Hematopoietic multipotent progenitor cell treated with erythropoietin and hydrocortisone succinate and interleukin-3 and kit ligand, for 6 days (in vitro differentiated cells): ENCODE data around the gene NXN.
"Not testable (repeated sequence)": the region's sequence is repeated elsewhere in the genome, so short reads cannot be mapped to it uniquely, and the experiment has no call there.

Source experiments
- DNase-seq: peaks from one replicate; pipeline ENCODE4 v3.0.0-alpha.2; 2015

Gene NXN

DNA sequence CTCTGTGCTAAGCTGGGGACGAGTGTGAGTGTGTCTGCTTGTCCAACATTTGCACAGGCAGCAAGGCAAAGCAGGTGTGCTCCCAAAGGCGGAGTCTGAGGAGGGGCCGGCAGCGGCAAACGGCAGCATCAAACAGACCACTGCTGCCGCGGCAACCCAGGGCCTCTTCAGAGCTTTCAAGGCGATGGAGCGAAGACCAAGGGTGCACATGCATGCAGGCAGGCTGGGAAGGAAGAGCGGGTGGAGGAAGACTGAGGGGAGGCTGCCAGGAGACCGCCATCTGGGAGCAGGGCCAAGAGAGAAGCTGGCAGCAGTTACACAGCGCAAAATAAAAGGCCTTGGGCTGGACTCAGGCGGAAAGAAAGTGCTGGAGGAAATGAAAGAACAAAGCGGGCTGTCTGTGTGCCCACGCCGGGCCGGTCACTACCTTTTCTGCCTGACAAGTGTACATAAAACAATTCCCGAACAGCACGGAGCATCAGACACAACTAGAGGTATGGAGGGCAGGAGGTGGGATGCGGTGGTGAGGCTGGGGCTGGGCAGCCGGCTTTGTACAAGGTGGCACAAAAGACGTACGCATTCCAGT, 25.9 kb upstream of the NXN start:
- DNase-seq: peak; percentile 65

DNA sequence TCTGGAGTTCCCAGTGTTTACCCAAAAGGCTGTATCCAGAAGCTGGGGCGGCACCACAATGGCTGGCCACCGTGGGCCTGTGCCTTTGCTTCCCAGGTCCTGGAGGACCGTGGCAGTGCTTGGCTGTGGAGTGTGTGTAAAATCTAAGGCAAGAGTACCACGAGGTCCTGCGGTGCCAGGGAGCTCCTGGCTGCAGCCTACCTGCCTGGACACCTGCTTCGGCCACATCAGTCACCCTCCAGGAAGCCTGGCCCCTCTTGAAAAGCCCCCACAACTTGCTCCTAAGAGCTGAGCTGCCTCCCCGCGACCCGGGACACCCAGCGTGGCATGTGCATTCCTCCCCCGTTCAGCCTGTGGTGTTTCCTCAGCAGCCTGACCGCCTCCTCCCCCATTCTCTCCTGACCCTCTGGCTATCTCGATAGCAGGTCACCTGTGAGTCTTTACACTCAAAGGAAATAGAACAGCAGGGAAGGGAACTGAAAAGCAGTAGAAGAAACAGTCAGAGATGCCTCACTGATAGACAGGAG, 25.3 kb upstream of the NXN start:
- no peak for DNase-seq

DNA sequence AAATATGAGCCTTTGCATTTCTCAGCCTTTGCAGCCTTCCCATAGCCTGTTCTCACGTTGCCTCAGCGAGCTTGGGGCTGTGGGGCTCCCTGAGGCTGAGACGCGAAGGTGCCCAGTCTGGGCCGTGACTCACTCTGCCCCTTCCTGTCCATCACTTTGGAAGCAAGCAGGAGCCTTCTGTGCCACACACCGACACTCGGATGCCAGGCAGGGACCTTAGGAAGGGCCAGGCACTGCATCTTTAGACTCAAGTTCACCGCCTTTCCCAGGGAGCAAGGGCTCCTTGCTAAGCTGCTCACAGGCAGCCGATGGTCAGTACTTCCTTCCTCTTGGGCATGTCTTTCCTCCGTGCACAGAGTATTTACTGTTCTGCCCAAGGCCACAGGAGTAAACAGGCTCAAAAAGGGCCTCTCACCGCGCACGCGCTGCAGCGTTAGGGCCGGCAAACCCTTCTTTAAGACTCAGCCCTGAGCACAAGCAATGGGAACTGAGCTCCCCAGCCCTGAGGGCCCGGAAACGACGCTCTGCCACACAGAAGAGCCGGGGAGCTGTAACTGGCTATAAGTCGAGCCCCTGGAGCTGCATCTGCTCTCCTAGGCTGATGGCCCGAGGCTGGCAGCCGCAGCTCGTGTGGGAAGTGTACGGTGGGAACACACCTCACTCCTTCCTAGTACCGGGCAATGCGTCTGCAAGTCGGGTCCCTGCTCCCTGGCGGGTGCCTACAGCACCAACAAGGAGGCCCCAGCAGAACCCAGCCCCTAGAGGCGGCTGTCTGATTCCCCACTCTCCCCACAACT, 24.6 kb upstream of the NXN start:
- no peak for DNase-seq

DNA sequence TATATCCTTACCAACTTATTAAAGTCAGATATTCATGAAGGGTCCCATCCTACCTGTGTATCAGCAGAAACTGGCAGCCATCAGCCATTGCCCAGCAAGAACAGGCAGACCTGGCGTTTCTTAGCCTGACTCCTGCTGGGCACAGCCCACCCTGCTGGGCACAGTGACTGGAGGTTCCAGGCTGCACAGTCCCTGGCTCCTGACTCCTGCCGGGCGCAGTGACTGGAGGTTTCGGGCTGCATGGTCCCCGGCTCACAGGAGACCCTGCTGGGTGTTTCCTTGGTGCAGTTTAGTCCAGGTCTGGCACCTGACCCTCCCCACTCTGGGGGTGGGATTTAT, 24.0 kb upstream of the NXN start:
- DNase-seq: no peak

DNA sequence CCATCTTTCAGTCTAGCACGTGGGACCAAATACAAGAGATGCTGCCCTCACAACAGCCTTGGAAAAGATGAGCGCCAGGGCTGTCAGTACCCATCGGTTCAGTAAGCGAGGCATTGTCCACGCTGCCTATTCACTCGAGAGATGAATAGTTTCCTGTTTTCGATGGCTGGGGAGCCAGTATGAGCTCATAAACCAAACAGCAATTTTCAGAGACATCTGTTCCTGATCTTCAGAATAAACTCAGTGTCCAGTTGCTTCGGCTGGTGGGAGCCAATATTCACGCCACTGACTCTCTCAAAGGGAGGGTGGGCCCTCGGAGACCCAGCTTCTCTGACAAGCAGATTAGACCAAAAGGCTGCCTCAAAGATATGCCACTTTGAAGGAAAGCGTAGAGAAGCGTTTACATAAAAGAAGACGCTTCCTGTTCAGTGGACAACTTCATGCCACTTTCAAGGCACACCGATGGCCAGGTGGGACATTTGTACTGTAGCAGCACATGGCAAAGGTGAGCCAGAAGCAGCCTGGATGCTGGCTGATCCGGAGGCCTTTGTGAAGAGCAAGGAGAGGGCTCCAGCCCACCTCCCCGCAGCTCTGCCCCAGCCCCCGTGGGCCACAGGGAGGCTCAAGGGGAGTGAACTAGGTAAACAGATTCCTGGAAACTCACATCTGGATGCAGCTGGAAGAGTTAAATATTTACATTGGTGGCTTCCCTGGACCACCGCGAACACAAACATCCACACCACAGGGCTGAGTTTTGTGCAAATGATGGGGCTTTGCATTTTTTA, 23.4 kb upstream of the NXN start:
- no peak for DNase-seq

DNA sequence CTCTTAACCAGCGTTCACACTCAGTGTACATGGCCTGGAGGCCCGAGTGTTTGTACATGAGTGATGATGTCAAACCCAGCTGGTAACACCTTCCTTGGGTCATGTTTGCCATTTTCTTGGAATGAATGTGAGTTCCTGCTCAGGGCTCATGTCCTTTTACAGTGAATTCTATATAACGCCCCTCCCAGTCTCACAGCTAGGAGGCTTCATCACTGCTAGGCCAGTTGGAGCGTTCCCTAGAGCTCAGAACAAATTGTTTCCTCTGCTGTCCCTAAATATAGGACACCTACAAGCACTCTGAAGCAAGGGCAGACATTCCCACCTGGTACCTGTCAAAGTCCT, 22.8 kb upstream of the NXN start:
- DNase-seq: no peak

DNA sequence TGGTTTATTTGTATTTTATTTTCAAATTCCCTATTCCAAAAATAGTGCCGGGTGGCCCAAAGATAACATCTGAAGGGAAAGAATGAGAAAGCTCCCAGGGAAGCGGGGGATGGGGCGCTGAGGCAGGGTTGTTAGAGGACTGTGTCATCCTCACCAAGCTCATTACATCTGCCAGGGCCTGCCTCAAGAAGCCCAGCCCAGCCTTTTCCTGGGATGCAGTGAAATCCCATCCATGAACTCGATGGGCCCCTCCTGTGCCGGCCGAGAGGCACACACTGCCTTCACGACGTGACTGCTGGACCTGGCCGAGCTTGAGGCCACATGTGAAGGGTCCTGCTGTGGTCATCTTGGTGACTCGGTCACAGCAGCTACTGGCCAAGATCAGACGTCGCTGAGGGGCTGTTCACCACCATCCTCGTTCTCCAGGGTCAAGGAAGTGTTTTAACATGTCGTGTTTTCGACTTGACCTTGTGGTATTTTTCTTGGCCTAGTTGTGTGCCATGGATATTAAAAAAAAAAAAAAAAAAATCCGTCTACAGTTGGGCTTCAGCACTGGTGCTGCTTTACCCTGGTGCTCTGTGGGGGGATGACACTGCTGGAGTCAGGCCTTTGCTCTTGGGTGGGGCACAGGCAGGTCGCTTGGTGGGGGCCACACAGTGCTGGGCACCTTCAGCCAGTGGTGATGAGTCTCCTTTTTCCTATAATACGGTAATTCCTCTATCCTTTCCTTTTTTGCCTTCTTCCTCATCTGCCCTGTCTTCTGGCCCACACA, 22.2 kb upstream of the NXN start:
- DNase-seq: no peak

DNA sequence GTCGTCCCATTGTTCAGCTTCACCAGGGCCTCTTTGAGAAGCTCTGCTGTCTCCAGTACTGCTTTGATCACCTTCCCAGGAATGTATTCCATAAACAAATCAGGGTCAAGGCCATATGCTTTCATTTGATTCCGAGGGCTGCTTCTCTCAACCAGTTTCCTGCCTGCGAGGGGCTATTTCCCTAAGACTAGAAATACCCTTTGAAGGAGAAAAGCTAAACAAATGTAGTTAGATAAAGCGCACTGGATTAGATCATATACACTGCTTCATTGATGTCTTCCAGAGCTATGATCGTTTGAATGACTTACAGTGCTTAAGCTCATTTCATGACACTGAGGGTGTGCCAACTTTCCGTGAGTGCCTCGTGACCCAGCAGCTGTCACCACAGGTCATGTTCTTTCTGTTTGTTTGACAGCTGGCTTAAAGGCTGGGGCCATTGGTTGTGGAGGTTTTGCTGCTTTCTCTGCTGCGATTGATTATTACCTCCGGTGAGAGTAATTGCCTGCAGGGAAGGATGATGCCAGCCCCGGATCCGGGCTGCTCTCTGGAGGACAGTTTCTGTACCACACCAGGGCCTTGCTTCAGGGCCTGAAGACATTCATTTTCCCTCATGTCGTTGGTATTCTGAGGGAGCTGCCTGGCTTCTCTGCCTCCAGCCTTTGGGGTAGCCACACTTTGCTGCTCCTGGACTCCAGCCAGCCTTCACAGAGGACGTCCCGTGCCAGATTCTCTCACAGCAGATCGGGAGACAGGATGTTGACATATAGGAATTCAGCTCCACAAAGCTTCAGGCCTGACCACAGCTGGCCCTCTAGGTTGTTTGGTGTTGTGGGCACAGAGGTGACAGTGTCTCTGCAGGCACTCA, 21.3 kb upstream of the NXN start:
- no peak for DNase-seq

DNA sequence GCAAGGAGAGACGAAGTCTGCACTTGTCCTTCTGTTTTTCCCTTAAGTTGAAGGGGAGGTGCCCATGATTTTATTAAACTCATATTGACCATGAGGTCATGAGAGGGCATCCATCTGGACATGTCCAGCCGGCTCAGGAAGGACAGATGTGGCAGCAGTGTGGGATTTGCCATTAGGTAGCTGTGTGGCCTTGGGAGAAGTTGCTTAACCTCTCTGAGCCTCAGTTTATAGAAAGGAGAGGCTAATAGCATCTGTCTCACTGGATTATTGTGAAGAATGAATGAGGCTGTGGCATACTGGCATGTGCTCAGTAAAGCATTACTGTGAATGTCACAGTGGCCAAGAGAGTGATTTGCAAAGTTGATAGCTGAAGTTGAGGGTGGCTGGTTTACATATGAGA, 18.5 kb upstream of the NXN start:
- DNase-seq: no peak

DNA sequence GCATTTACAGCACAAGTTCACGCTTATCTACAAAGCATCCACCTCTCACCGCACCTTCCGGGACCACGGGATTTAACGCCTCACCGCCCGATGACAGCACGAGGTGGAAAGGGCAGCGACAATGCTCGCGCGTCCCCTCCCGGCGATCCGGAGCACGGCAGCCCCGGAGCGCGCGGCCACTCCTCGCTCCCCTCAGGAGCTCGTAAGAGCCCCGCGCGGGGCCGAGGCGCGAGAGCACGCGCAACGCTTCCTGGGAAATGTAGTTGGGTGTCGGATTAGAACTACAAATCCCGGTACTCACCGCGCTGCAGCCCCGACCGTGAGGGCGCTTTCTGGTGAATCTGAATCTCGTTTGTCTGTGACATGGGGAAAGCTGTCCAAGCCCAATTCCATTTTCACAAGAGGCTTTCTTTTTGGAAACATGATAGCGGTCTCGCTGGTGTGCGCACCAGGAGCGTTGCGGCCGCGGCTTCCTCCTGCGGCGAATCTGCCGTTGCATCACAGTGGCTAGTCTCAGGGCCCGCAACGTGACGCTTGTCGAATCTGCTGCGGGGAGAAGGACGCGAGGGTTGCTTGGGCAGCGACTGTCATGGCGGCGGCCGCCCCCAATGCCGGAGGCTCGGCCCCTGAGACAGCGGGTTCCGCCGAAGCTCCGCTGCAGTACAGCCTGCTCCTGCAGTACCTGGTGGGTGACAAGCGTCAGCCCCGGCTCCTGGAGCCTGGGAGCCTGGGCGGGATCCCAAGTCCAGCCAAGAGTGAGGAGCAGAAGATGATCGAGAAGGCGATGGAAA, 17.2 kb upstream of the NXN start, which contains the start of gene TIMM22:
TIMM22 (plus strand) TSS at position 576 of the 791 bp plus-strand sequence; CDS start at position 590, 14 bp downstream.
- peak; percentile 97 for DNase-seq

DNA sequence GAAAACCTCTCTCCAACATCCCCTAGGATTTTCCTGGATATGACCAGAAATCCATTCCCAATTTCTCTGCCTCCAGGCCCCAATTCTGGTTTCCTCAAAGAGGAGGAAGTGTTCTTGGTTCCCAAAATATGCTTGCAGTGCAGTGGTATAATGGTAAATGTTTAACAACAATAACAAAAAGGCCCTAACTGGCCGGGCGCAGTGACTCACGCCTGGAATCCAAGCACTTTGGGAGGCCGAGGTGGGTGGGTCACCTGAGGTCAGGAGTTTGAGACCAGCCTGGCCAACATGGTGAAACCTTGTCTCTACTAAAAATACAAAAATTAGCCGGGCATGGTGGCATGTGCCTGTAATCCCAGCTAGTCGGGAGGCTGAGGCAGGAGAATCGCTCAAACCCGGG, 15.7 kb upstream of the NXN start:
- not testable (repeated sequence) for DNase-seq

DNA sequence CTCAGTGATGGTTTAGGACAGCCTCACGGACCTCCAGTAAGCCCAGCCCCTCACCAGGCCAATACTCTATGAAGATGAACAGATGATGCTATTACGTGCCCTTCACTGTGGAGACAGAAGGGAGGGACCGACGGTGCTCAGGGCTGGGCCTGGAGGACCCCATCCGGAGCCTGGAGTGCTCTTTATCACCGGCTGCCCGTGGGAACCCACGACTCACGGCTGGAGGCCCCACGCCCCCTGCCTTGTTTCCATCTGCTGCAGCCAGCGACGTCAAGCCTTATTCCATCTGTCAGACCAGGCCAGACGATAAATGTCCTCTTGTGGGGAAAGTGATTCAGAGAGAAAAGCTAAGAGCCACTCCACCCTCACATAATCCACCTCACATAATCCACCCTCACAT, 13.4 kb upstream of the NXN start:
- DNase-seq: no peak

DNA sequence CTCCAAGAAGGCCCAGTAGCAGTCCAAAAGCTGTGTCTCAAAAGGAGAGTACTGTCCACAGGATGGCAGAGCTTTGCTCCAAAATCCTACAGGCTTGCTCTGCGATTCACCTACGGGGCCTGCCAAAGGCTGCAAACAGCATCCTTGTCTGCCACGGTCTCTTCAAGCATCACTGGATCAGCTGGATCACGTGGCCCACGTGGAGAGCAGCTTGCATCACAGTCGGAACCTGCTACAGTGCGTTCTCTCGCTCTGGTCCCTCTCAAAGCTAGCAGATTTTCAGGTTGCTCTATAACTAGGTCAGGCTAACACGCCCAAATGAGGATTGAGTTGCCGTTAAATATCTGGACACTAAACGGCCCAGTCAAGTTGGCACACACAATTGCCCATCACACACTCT, 9.0 kb upstream of the NXN start:
- DNase-seq: no peak

DNA sequence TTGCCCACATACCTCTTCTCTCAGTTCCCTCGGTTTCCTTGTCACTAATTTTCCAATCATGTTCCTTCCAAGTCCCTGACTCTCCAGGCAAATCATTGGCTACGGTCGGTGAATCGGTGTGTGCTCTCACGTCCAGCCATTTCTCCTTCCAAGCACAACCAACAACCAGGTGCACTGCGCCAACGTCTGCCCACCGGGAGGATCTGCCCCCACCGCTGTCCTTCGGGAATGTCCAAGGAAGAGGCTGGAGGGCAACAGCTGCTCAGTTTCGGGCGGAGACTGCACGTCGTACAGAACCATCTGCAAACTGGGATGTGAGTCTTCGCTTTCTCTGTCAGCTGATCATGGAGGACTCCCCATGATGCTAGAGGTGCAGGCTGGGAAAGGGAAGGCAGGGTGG, 8.4 kb upstream of the NXN start:
- DNase-seq: no peak

DNA sequence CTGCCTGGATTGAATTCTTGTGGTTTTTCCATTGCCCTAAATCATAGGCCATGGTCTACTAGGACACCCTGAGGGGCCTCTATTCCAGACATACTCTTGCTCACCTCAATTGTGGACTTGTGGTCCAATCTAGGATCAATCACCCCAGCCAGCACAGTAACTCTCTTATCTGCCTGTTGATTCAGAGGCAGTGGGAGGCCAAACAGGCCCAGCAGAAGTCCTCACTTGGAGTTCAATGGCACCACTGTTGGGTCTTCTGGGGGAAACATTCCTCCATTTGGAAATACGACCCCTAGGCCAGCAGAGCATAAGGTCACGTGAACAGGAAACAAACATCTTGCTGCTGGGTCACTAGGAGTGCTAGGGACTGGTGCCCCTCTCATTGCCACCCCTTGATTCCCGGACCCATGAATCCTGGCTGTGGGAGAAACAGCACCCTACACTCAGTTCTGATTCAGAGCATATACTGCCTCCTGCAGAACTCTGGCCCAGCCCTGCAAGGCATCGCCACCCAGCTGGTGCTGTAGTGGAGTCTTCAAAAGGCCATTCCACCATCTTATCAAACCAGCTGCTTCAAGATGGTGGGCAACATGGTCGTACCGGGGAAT, 6.8 kb upstream of the NXN start:
- no peak for DNase-seq

DNA sequence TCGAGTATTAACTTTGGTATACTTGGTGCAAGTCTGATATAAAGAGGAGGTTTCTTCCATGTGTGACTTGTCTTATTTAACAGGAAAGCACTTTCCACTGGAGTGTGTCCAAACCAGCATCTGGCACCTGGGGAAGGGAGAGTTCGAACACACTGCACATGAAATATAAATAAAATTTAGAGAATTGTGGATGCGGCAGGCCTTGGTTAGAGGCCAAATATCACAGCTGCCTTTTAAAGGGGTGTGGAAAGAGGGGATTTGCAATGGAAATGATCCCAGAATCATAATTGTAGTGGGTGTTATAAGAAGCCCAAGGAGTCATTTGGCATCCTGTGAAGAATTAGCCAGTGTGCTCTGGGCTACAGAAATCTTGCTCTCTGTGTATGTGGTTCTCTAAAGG, 4.3 kb upstream of the NXN start:
- no peak for DNase-seq

DNA sequence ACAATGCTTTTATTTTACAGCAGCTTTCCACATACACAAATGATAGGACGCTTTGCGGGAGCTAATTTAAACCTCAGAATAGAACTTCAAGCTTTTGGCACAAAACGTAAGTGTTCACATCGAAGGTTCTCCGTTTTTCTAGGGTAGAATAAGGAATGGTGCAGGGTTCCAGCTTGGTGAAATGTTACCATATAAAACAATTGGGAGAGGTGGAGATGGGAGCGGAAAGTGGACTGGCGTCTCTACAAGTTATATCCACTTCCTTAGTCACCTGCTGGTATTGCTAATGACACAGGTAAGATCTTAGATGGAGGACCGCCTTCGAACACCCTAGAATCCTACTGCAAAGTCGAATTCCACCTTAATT, 1.7 kb upstream of the NXN start:
- no peak for DNase-seq

DNA sequence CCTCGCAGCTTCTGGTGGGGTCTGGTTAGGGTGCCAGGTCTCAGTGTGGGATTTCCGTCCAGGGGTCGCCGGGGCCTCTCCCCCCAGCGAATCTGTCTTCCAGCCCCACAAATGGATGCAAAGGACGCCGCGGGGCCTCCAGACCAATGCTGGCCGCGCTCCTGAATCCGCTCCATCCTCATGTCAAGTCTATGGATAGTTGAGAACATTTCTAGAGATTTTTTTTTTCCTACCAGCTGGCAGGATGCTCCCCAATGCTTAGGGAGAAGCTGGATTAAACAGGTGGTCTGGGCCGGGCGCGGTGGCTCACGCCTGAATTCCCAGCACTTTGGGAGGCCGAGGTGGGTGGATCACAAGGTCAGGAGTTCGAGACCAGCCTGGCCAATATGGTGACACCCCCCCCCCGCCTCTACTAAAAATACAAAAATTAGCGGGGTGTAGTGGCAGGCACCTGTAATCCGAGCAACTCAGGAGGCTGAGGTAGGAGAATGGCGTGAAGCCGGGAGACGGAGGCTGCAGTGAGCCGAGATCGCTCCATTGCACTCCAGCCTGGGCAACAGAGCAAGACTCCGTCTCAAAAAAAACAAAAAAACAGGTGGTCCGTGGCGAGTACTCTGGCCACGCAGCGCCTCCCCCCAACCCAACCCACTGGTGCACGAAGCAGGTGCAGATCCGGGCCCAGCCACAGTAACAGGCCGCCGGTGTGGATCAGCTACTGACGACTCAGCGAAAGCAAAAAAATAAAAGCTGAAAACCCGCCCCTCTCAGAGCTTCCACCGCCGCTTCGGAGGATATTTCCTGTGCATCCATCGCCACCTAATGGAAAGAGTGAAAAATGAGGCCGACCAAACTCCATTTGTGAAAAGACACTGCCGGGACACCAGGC, 1.1 kb upstream of the NXN start:
- DNase-seq: peak; percentile 96

DNA sequence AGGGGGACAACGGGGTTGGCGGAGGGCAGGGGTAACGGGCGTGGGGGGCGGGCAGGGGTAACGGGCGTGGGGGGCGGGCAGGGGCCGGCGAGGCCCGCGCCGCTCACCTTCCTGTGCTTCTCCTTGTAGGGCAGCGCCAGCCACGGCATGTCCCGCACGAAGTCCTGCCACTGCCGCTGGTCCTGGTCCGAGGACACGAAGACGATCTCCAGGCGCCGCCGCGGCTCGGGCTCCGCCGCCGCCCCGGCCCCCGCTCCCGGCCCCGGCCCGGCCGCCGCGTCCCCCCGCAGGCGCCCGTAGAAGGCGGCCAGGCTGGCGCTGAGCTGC, 401 bp downstream of the NXN start:
- DNase-seq: no peak
